ENCODE results near the gene MOB3B. TPM values are rescaled to one million over a fixed set of nuclear protein-coding genes. Genes with fewer than 3 reads are reported as not detected.

The MOB3B gene
- total RNA-seq, 4 donors from 2014 or later: 9.8 to 17.6 (median 14.6) TPM

DNA sequence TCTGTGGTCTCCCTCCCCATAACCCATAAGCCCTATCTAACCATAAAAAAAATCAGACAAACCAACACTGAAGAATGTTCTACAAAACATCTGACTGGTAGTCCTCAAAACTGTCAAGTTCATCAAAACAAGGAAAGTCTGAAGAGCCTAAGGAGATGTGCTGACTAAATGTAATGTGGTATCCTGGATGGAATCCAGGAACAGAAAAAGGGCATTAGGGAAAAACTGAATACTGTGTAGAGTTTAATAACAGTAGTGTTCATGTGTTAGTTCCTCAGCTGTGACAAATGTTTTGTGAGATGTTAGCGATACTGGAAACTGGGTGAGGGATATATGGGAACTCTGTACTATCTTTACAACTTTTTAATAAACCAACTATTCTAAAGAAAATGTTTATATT, 157.0 kb downstream of the MOB3B start:
- H3K36me3 ChIP-seq: no peaks in the 10 kb centered on the region
- no peak overlapping the region for H3K4me3 ChIP-seq (replicated peaks in 1 of 3)
- no peak for DNase-seq
- no peak for TF ChIP-seq POLR2A (IDR thresholded peaks at IDR 0.05)
- TF ChIP-seq, protein P1, sequence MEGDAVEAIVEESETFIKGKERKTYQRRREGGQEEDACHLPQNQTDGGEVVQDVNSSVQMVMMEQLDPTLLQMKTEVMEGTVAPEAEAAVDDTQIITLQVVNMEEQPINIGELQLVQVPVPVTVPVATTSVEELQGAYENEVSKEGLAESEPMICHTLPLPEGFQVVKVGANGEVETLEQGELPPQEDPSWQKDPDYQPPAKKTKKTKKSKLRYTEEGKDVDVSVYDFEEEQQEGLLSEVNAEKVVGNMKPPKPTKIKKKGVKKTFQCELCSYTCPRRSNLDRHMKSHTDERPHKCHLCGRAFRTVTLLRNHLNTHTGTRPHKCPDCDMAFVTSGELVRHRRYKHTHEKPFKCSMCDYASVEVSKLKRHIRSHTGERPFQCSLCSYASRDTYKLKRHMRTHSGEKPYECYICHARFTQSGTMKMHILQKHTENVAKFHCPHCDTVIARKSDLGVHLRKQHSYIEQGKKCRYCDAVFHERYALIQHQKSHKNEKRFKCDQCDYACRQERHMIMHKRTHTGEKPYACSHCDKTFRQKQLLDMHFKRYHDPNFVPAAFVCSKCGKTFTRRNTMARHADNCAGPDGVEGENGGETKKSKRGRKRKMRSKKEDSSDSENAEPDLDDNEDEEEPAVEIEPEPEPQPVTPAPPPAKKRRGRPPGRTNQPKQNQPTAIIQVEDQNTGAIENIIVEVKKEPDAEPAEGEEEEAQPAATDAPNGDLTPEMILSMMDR (IDR thresholded peaks at IDR 0.05): no peak
- H3K9me3 ChIP-seq: no peaks in the 10 kb centered on the region
- H3K27me3 ChIP-seq: no peaks in the 10 kb centered on the region
- H3K27ac ChIP-seq: no peak overlapping the region
- 90 to 92% methylated on average over 1 of the region's 1 CpG for WGBS, 2 donors
- intact Hi-C loops (cut with DNase I): no loop called here
- H3K4me1 ChIP-seq: peaks cover 13 to 23% of the 10 kb centered on the region in 2 donors

DNA sequence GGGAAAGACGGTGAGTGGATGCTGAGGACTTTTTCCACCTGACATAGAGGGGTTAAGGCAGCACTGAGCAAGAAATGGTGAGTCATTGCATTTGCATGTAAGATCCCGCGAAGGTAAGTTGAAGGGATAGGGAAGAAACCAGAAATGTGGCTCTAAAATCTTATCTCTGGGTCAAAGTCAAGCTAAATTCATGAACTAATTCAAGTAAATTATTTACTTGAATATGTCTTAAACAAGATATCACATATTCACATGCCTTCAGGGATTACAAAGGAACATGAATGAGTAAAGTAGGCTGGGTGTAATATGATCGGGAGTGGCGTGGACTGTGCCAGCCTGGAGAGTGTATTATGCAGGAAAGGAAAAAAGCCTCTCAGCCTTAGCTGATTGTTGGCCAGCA, 158.2 kb downstream of the MOB3B start:
- intact Hi-C loops (cut with DNase I): no loop called here

DNA sequence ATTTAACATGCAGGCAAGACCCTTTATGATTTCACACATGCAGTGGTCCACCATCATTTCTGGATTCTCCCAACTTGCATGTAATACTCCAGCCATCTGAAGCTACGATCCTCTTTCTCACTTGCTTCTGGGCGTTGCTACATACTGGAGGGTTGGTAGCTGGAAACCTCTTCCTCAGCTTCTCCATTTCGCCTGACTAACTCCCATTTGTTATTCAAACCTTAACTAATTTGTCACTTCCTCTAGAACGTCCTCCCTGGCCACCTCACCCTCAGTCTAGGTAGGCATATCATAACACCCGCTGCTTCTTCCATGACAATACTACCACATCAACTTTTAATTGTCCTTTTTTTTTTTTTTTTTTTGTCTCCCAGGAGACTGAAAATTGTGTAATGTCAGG, 160.0 kb downstream of the MOB3B start:
- TF ChIP-seq POLR2A (IDR thresholded peaks at IDR 0.05): no peak
- TF ChIP-seq, protein P1 (IDR thresholded peaks at IDR 0.05): no peak
- DNase-seq: no peak
- Histone ChIP-seq H3K27me3 (no peaks in the 10 kb centered on the region), H3K4me3 (replicated peaks in 1 of 3) (no peak overlapping the region), H3K27ac (no peak overlapping the region), H3K36me3 (no peaks in the 10 kb centered on the region), H3K4me1 (peaks cover 25 to 39% of the 10 kb centered on the region in 2 donors), H3K9me3 (no peaks in the 10 kb centered on the region)
- intact Hi-C loops (cut with DNase I): no loop called here
- WGBS, 2 donors: 86 to 87% methylated on average over 5 of the region's 5 CpGs

More for the DNA sequence above, 158.2 kb downstream of the MOB3B start:
- Histone ChIP-seq H3K4me1 (peaks cover 18 to 29% of the 10 kb centered on the region in 2 donors), H3K27me3 (no peaks in the 10 kb centered on the region), H3K36me3 (no peaks in the 10 kb centered on the region), H3K9me3 (no peaks in the 10 kb centered on the region), H3K4me3 (replicated peaks in 1 of 3) (no peak overlapping the region), H3K27ac (no peak overlapping the region)
- DNase-seq: no peak
- TF ChIP-seq, protein P1 (IDR thresholded peaks at IDR 0.05): no peak
- no peak for TF ChIP-seq POLR2A (IDR thresholded peaks at IDR 0.05)
- WGBS, 2 donors: 79 to 86% methylated on average over 5 of the region's 5 CpGs

DNA sequence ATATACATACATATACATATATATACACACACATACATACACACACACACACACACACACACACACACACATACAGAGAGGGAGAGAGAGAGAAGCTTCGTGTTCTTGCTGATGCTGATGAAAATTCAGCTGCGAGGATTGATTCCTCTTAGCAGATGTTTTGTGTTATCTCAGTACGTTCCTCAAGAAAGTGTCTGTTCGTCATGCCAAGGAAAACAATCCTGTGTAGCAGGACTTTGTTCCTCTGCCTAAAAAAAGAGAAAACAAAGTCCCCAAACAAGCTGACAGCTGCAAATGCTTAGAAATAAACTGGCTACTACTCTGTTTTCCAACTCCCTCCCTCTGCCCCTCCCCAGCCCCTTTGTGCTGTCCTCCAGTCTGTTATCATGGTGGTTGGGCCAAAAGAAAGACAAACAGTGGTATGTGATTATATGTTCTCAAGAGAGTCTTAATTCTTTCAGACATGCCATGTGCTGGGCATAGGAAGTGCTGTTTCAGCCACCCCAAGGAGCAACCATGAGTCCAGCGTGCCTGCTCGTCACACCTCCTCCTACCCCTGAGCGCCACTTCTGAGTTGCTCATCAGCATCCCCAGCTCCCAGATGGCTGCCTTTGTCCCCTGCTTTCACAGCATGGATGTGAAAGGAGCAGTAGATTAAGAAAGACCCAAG, 161.2 kb downstream of the MOB3B start:
- WGBS, 2 donors: 58 to 70% methylated on average over 7 of the region's 7 CpGs
- Histone ChIP-seq H3K4me3 (replicated peaks in 1 of 3) (no peak overlapping the region), H3K4me1 (peaks cover 25 to 39% of the 10 kb centered on the region in 2 donors), H3K36me3 (no peaks in the 10 kb centered on the region), H3K9me3 (no peaks in the 10 kb centered on the region), H3K27ac (no peak overlapping the region), H3K27me3 (no peaks in the 10 kb centered on the region)
- TF ChIP-seq, protein P1 (IDR thresholded peaks at IDR 0.05): no peak
- TF ChIP-seq POLR2A (IDR thresholded peaks at IDR 0.05): no peak
- intact Hi-C loops (cut with DNase I): no loop called here
- no peak for DNase-seq

DNA sequence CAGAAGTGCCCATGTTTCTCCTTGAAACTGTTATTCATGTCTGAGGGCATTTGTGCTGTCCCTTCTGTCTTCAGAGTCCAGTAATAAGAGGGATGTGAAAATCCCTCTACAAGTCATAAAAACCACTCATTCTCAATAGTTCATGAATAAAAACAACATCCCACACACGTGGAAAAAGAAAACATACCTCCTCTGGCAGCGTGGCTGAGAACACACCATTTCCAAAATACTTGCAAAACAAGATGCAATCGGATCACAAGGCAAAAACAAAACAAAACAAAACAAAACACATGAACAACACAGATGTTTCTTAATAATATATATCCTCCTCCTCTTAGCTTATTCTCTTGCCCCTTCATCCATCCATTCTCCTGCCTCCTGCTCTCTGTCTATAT, 161.7 kb downstream of the MOB3B start:
- Histone ChIP-seq H3K27ac (no peak overlapping the region), H3K27me3 (no peaks in the 10 kb centered on the region), H3K4me1 (peaks cover 25 to 39% of the 10 kb centered on the region in 2 donors), H3K36me3 (no peaks in the 10 kb centered on the region), H3K4me3 (replicated peaks in 1 of 3) (no peak overlapping the region), H3K9me3 (no peaks in the 10 kb centered on the region)
- 17 to 22% methylated on average over 3 of the region's 3 CpGs for WGBS, 2 donors
- intact Hi-C loops (cut with DNase I): no loop called here
- TF ChIP-seq, protein P1 (IDR thresholded peaks at IDR 0.05): no peak
- TF ChIP-seq POLR2A (IDR thresholded peaks at IDR 0.05): no peak
- DNase-seq: no peak
